Activated T-helper 1 cell treated with Interleukin-2 at 50 U/mL for 16 hours (primary cell): ENCODE data around the gene PCAT6.
"Not testable (repeated sequence)": the region's sequence is repeated elsewhere in the genome, so short reads cannot be mapped to it uniquely, and the experiment has no call there.

Experiments
- DNase-seq: peaks from one replicate; pipeline ENCODE4 v3.0.0-alpha.2; 2020; ENCODE audit warnings: low read depth

The PCAT6 gene

GRCh38 chr1:202807451-202807925, 3.3 kb upstream of the PCAT6 start:
- peak; percentile 2 for DNase-seq

GRCh38 chr1:202807926-202808757, 2.6 kb upstream of the PCAT6 start, which contains the start of gene KDM5B:
TSS of gene KDM5B (minus strand) at chr1:202808421. CDS start at chr1:202808305, 116 bp downstream.
- peak; percentile 53 for DNase-seq

- no peak for DNase-seq
Observed at GRCh38 chr1:202809597-202810159, 1.1 kb upstream of the PCAT6 start.

GRCh38 chr1:202810193-202810614, 550 bp upstream of the PCAT6 start:
- DNase-seq = no peak

- DNase-seq = no peak
Observed at GRCh38 chr1:202811296-202812175, 782 bp downstream of the PCAT6 start.

- DNase-seq = no peak
Observed at GRCh38 chr1:202812176-202813026, 1.6 kb downstream of the PCAT6 start.

- no peak for DNase-seq
Observed at GRCh38 chr1:202815120-202815519, 4.4 kb downstream of the PCAT6 start.

- DNase-seq = no peak
Observed at GRCh38 chr1:202818819-202819218, 8.1 kb downstream of the PCAT6 start.

GRCh38 chr1:202821467-202821866, 10.7 kb downstream of the PCAT6 start:
- DNase-seq = no peak

- DNase-seq = no peak
Observed at GRCh38 chr1:202825748-202826147, 15.0 kb downstream of the PCAT6 start.

GRCh38 chr1:202829223-202829622, 18.5 kb downstream of the PCAT6 start:
- DNase-seq = not testable (repeated sequence)

- no peak for DNase-seq
Observed at GRCh38 chr1:202831906-202832305, 21.2 kb downstream of the PCAT6 start.

GRCh38 chr1:202834771-202835547, 24.2 kb downstream of the PCAT6 start:
- no peak for DNase-seq

- DNase-seq = no peak
Observed at GRCh38 chr1:202835548-202836072, 24.9 kb downstream of the PCAT6 start.

GRCh38 chr1:202836623-202837403, 26.1 kb downstream of the PCAT6 start:
- no peak for DNase-seq

GRCh38 chr1:202837746-202838262, 27.1 kb downstream of the PCAT6 start:
- DNase-seq = no peak

- DNase-seq = no peak
Observed at GRCh38 chr1:202843081-202843480, 32.3 kb downstream of the PCAT6 start.

- no peak for DNase-seq
Observed at GRCh38 chr1:202844259-202844658, 33.5 kb downstream of the PCAT6 start.

- DNase-seq = no peak
Observed at GRCh38 chr1:202844935-202845334, 34.2 kb downstream of the PCAT6 start.
